ENCODE results near the gene EMILIN1. TPM values are rescaled to one million over a fixed set of nuclear protein-coding genes. Genes with fewer than 3 reads are reported as not detected.

Gene EMILIN1
- total RNA-seq, 1 experiment from 2014 or later, result 0.31 TPM

DNA sequence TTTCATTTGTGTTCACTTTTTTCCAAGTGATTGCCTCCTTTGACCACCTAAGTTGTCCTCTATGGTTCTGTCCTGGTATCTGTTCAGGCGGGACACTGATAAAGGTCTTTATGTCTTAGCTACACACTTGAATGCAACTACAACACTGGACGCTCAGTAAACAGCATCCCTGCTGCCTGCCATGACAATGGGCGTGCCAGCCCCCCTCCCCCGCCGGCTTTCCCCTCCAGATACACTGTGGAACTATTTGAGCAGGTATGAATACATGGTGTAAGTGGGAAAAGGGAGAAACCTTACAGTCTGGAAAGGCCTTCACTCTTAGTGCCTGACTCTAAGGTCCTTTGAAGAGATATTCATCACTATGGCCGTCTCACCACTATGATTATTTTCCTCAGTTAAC lies 21.2 kb upstream of the EMILIN1 start:
- intact Hi-C loops (cut with micrococcal nuclease; ENCODE audit: unreplicated experiment) (no loop called here), in situ Hi-C loops (cut with HindIII; ENCODE audit: low pct_unique_long_range_greater_than_20kb, low sequenced_read_pairs) (no loop called here)
- ATAC-seq, result no peak
- CTCF ChIA-PET, result no interaction called here
- no peaks in the 10 kb centered on the region for H3K9me3 ChIP-seq (ENCODE audit: control insufficient read depth, insufficient read depth, low read depth, low read length)
- H3K36me3 ChIP-seq (ENCODE audit: control insufficient read depth, insufficient read depth, low read length), result peaks cover 6% of the 10 kb centered on the region
- H3K27ac ChIP-seq (ENCODE audit: low read length), result no peak overlapping the region
- POLR2A ChIA-PET, result interaction anchor here (0.7 kb wide), 1 partner anchor 117 kb away, joined by 4 read pairs; no protein-coding TSS in a partner anchor
- no peaks in the 10 kb centered on the region for H3K27me3 ChIP-seq (ENCODE audit: control insufficient read depth, insufficient read depth, low read length)
- no TSS peak for BruUV-seq (replicated peaks)
- TF ChIP-seq POLR2AphosphoS5 (IDR thresholded peaks at IDR 0.05; ENCODE audit: low read depth, low read length), result no peak
- TF ChIP-seq, protein P1, sequence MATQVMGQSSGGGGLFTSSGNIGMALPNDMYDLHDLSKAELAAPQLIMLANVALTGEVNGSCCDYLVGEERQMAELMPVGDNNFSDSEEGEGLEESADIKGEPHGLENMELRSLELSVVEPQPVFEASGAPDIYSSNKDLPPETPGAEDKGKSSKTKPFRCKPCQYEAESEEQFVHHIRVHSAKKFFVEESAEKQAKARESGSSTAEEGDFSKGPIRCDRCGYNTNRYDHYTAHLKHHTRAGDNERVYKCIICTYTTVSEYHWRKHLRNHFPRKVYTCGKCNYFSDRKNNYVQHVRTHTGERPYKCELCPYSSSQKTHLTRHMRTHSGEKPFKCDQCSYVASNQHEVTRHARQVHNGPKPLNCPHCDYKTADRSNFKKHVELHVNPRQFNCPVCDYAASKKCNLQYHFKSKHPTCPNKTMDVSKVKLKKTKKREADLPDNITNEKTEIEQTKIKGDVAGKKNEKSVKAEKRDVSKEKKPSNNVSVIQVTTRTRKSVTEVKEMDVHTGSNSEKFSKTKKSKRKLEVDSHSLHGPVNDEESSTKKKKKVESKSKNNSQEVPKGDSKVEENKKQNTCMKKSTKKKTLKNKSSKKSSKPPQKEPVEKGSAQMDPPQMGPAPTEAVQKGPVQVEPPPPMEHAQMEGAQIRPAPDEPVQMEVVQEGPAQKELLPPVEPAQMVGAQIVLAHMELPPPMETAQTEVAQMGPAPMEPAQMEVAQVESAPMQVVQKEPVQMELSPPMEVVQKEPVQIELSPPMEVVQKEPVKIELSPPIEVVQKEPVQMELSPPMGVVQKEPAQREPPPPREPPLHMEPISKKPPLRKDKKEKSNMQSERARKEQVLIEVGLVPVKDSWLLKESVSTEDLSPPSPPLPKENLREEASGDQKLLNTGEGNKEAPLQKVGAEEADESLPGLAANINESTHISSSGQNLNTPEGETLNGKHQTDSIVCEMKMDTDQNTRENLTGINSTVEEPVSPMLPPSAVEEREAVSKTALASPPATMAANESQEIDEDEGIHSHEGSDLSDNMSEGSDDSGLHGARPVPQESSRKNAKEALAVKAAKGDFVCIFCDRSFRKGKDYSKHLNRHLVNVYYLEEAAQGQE (IDR thresholded peaks at IDR 0.05; ENCODE audit: insufficient read depth in 1 of 2, low read depth in 2 of 2, low read length in 1 of 2), result no peak
- TF ChIP-seq, protein P2, sequence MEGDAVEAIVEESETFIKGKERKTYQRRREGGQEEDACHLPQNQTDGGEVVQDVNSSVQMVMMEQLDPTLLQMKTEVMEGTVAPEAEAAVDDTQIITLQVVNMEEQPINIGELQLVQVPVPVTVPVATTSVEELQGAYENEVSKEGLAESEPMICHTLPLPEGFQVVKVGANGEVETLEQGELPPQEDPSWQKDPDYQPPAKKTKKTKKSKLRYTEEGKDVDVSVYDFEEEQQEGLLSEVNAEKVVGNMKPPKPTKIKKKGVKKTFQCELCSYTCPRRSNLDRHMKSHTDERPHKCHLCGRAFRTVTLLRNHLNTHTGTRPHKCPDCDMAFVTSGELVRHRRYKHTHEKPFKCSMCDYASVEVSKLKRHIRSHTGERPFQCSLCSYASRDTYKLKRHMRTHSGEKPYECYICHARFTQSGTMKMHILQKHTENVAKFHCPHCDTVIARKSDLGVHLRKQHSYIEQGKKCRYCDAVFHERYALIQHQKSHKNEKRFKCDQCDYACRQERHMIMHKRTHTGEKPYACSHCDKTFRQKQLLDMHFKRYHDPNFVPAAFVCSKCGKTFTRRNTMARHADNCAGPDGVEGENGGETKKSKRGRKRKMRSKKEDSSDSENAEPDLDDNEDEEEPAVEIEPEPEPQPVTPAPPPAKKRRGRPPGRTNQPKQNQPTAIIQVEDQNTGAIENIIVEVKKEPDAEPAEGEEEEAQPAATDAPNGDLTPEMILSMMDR (IDR thresholded peaks at IDR 0.05), result no peak
- peaks cover 3% of the 10 kb centered on the region; the same call in 1 of the 2 replicates for H3K4me1 ChIP-seq (ENCODE audit: control insufficient read depth, insufficient read depth, low read length)
- H3K4me3 ChIP-seq (ENCODE audit: low read depth in 2 of 2, low read length in 2 of 2), result no peak overlapping the region
- DNase-seq (ENCODE audit: low read depth, low spot score), result no peak

DNA sequence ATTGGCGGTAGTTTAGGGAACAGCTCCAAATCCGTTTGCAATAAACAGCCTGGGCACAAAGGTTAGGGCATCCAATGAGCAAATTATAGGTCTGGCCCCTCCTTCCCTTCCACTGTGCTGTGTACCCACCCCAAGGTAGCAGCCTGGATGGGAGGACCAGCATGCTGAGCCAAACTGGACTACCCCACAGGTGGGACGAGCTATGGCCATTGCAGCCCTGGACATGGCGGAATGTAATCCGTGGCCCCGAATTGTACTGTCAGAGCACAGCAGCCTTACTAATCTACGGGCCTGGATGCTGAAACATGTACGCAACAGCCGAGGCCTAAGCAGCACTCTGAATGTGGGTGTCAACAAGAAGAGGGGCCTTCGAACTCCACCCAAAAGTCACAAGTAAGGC lies 20.2 kb upstream of the EMILIN1 start:
- TF ChIP-seq POLR2AphosphoS5 (IDR thresholded peaks at IDR 0.05; ENCODE audit: low read depth, low read length) (no peak), SIN3A (IDR thresholded peaks at IDR 0.05; ENCODE audit: borderline replicate concordance, insufficient read depth, low read depth, low read length) (no peak), TCF7L2 (IDR thresholded peaks at IDR 0.05; ENCODE audit: low read depth, low read length) (no peak)
- TF ChIP-seq, protein P2 (IDR thresholded peaks at IDR 0.05), result no peak
- TF ChIP-seq, protein P1 (IDR thresholded peaks at IDR 0.05; ENCODE audit: insufficient read depth in 1 of 2, low read depth in 2 of 2, low read length in 1 of 2), result no peak
- CTCF ChIA-PET, result no interaction called here

More for the DNA sequence above, 20.2 kb upstream of the EMILIN1 start:
- Histone ChIP-seq H3K36me3 (ENCODE audit: control insufficient read depth, insufficient read depth, low read length) (peaks cover 6% of the 10 kb centered on the region), H3K27me3 (ENCODE audit: control insufficient read depth, insufficient read depth, low read length) (no peaks in the 10 kb centered on the region), H3K4me3 (ENCODE audit: low read depth in 2 of 2, low read length in 2 of 2) (no peak overlapping the region), H3K4me1 (ENCODE audit: control insufficient read depth, insufficient read depth, low read length) (no peaks in the 10 kb centered on the region), H3K27ac (ENCODE audit: low read length) (no peak overlapping the region), H3K9me3 (ENCODE audit: control insufficient read depth, insufficient read depth, low read depth, low read length) (no peaks in the 10 kb centered on the region)
- in situ Hi-C loops (cut with HindIII; ENCODE audit: low pct_unique_long_range_greater_than_20kb, low sequenced_read_pairs) (no loop called here), intact Hi-C loops (cut with micrococcal nuclease; ENCODE audit: unreplicated experiment) (no loop called here)
- POLR2A ChIA-PET, result no interaction called here
- no TSS peak for BruUV-seq (replicated peaks)
- ATAC-seq (no peak), DNase-seq (ENCODE audit: low read depth, low spot score) (no peak)

Data from Panc1 (cell line).